ENCODE measurements around the gene VAT1L. TPM values are rescaled to one million over a fixed set of nuclear protein-coding genes. Genes with fewer than 3 reads are reported as not detected.

VAT1L gene
- total RNA-seq, 2 donors from 2014 or later, result not detected

GRCh38 chr16:77912617-77913016 lies 124.3 kb downstream of the VAT1L start:
- no peak for ATAC-seq
- no peaks in the 10 kb centered on the region for H3K36me3 Mint-ChIP-seq
- no peak for DNase-seq (ENCODE audit: low spot score in 2 of 2)
- H3K27ac Mint-ChIP-seq, result no peak overlapping the region
- peaks cover 0 to 3% of the 10 kb centered on the region in 2 donors for H3K9me3 Mint-ChIP-seq

- ATAC-seq (no peak), DNase-seq (ENCODE audit: low spot score in 2 of 2) (no peak)
- Mint-ChIP-seq H3K27ac (no peak overlapping the region), H3K36me3 (no peaks in the 10 kb centered on the region), H3K9me3 (peaks cover 0 to 3% of the 10 kb centered on the region in 2 donors)
These were observed 125.4 kb downstream of the VAT1L start for GRCh38 chr16:77913738-77914253.

DNA sequence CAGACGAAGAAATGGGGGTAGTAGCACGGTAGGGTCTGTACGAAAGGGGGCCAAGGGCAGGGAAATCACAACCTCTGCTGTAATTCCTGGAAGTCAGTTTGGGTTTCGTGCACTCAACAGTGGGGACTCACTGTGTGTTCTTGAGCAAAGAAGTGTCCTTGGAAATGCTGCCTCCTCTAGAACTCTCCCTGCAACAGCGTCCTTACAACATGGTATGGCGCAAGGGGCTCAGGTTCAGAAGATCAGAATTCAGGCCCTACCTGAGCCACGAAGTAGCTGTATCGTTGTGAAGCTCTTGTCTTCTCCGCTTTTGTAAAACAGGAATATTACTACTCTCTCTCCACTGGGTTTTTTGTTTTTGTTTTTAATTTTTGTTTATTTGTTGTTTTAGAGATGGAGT lies 127.7 kb downstream of the VAT1L start:
- ATAC-seq (no peak), DNase-seq (ENCODE audit: low spot score in 2 of 2) (no peak)
- no peaks in the 10 kb centered on the region for H3K36me3 Mint-ChIP-seq
- no peak overlapping the region for H3K27ac Mint-ChIP-seq
- peaks cover 0 to 3% of the 10 kb centered on the region in 2 donors for H3K9me3 Mint-ChIP-seq

DNA sequence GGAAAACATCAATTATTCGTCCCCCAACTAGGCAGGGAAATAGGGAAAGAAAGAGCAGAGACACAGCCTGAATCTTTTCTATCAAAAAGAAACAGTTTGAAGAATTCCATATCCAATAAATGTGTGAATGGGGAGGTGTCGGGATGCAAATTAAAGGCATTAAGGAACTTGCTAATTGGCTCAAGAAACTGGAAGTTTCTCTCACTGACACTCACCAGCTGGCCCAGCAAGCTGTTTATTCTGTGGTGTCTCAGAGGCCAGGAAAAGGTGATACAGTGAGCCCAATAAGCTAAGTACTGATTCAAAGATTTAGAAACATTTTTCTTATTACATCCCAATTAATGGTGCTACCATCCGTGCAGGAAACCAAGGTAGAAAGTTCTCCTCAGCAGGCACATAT lies 129.6 kb downstream of the VAT1L start:
- ATAC-seq (no peak), DNase-seq (ENCODE audit: low spot score in 2 of 2) (no peak)
- H3K36me3 Mint-ChIP-seq, result no peaks in the 10 kb centered on the region
- H3K27ac Mint-ChIP-seq, result no peak overlapping the region
- no peaks in the 10 kb centered on the region for H3K9me3 Mint-ChIP-seq

DNA sequence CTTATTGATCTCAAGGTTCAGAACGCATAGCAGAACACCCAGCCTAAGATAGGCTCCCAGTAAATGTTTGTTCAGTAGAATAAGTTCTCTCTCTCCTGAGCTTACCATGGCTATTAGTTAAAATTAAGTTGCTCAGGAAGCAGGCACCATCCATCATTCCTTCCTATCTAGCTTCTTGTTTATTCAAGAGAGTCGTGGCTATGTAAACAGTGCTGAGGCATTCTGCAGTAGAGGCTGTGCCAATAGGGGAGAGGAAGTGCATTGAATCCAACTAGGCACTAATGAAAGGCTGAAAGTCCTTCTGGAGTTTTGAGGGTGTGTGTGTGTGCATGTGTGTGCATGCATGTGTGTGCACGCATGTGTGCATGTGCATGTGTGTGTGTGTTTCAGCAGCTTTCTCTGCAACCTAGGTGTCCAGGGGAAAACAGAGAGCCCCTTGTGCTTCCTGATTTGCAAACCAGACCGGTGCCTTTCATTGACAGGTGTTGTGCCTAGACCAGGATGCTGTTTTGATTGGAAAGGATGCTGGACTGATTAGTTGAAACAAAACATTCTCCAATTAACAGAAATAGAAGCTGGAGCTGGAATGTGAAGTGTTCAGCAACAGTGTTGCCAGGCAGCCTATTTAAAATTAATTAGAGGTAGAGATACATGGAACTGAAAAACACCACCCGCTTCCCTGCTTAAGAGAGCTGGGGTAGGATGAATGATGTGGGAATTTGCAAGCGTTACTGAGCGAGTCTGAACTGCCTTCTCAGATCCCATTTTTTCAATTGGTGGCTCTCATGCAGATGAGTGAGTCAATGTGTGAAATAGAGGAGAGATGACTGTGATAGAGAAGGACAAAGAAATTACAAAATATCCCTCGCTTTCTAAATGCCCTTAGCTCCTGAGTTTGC lies 130.7 kb downstream of the VAT1L start:
- no peaks in the 10 kb centered on the region for H3K36me3 Mint-ChIP-seq
- no peaks in the 10 kb centered on the region for H3K9me3 Mint-ChIP-seq
- ATAC-seq, result no peak

DNA sequence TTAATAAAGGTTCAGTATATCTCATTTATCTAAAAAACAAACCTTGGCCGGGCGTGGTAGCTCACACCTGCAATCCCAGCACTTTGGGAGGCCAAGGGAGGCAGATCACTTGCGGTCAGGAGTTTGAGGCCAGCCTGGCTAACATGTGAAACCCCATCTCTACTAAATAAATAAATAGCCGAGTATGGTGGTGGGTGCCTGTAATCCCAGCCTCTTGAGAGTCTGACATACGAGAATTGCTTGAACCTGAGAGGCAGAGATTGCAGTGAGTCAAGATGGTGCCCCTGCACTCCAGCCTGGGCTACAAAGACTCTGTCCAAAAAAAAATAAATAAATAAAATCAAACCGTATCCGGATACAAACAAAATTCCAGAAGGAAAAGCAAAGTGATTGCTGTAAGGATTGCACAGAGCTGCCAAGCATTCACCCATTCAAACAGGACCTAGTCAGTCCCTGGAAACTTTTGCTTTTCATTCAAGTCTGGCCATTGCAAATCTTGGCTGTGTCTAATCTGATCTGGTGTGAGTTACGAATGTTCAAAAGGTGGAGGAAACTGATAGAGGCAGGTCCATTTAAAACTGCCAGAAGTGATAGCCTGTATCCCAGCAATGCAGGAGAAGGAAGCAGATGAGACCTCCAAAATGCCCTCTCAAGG lies 131.5 kb downstream of the VAT1L start:
- DNase-seq (ENCODE audit: low spot score in 2 of 2), result no peak
- Mint-ChIP-seq H3K36me3 (no peaks in the 10 kb centered on the region), H3K9me3 (no peaks in the 10 kb centered on the region), H3K27ac (no peak overlapping the region)
- ATAC-seq, result no peak

More for the DNA sequence above, 130.7 kb downstream of the VAT1L start:
- no peak for DNase-seq (ENCODE audit: low spot score in 2 of 2)
- no peak overlapping the region for H3K27ac Mint-ChIP-seq

GRCh38 chr16:77920984-77921383 lies 132.6 kb downstream of the VAT1L start:
- ATAC-seq (no peak), DNase-seq (ENCODE audit: low spot score in 2 of 2) (no peak)
- Mint-ChIP-seq H3K36me3 (no peaks in the 10 kb centered on the region), H3K9me3 (no peaks in the 10 kb centered on the region), H3K27ac (no peak overlapping the region)

- H3K36me3 Mint-ChIP-seq, result no peaks in the 10 kb centered on the region
- ATAC-seq (no peak), DNase-seq (ENCODE audit: low spot score in 2 of 2) (no peak)
- H3K27ac Mint-ChIP-seq, result no peak overlapping the region
- H3K9me3 Mint-ChIP-seq, result no peaks in the 10 kb centered on the region
These were observed 133.9 kb downstream of the VAT1L start for GRCh38 chr16:77922228-77922754.

GRCh38 chr16:77925531-77925930 lies 137.2 kb downstream of the VAT1L start:
- ATAC-seq (no peak), DNase-seq (ENCODE audit: low spot score in 2 of 2) (no peak)
- Mint-ChIP-seq H3K9me3 (no peaks in the 10 kb centered on the region), H3K36me3 (no peaks in the 10 kb centered on the region), H3K27ac (no peak overlapping the region)

- ATAC-seq (no peak), DNase-seq (ENCODE audit: low spot score in 2 of 2) (no peak)
- no peaks in the 10 kb centered on the region for H3K36me3 Mint-ChIP-seq
- no peak overlapping the region for H3K27ac Mint-ChIP-seq
- no peaks in the 10 kb centered on the region for H3K9me3 Mint-ChIP-seq
These were observed 139.7 kb downstream of the VAT1L start for GRCh38 chr16:77928096-77928495.

DNA sequence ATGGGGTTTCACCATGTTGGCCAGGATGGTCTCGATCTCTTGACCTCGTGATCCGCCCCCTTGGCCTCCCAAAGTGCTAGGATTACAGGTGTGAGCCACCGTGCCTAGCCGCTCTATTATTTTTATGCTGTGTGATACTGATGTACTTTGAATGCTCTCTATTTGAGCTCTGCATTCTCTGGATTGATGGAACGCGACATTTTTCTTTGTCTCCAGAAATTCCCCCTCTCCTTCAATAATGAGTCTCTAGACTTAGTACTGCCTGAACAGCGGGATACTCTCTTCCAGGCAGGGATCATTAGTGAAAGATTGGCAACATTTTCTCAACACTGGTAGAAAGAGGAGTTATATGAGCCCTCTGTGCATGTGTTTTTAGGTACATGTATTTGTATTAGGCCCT lies 140.6 kb downstream of the VAT1L start:
- Mint-ChIP-seq H3K36me3 (no peaks in the 10 kb centered on the region), H3K9me3 (no peaks in the 10 kb centered on the region), H3K27ac (no peak overlapping the region)
- DNase-seq (ENCODE audit: low spot score in 2 of 2) (no peak), ATAC-seq (no peak)

- H3K27ac Mint-ChIP-seq, result no peak overlapping the region
- no peak for ATAC-seq
These were observed 142.7 kb downstream of the VAT1L start for GRCh38 chr16:77931058-77931457.

DNA sequence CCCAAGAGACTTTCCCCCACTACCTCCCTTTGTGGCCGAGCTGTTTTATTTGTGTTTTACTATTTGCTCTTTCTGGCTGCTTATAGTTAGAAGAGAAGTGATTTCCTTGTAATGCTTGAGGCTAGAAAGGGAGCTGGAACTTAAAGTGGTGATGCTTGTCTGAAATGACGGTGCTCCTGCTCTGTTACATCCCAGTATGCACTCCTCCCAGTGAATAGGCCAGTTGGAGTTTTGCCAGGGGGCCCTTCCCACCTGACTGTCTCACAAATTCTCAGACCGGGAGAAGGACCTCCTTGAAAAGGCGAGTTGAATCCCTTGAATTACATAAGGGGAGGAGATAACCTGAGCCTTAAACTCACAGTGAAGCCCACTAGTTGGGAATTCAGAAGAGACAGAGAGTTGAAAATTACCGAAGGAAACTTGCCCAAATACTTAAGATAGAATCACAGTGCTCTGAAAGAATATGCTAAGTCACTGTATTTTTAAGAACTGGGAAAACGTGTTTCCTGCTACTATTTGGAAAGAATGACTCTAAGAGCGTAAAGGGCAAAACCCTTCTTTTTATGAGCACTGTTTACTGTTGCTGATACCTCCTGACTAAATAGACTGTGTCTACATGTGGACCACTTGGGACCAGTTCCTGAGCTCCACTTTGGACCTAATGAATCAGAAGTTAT lies 149.2 kb downstream of the VAT1L start:
- no peak overlapping the region for H3K27ac Mint-ChIP-seq
- DNase-seq (ENCODE audit: low spot score in 2 of 2) (no peak), ATAC-seq (no peak)
- H3K9me3 Mint-ChIP-seq, result peaks cover 8 to 11% of the 10 kb centered on the region in 2 donors
- H3K36me3 Mint-ChIP-seq, result peaks cover 0 to 4% of the 10 kb centered on the region in 2 donors

More at GRCh38 chr16:77931058-77931457, 142.7 kb downstream of the VAT1L start:
- no peaks in the 10 kb centered on the region for H3K36me3 Mint-ChIP-seq
- no peak for DNase-seq (ENCODE audit: low spot score in 2 of 2)
- H3K9me3 Mint-ChIP-seq, result no peaks in the 10 kb centered on the region

- no peak overlapping the region for H3K27ac Mint-ChIP-seq
- peaks cover 8 to 11% of the 10 kb centered on the region in 2 donors for H3K9me3 Mint-ChIP-seq
- DNase-seq (ENCODE audit: low spot score in 2 of 2), result no peak
- ATAC-seq, result no peak
- H3K36me3 Mint-ChIP-seq, result peaks cover 0 to 4% of the 10 kb centered on the region in 2 donors
These were observed 150.5 kb downstream of the VAT1L start for GRCh38 chr16:77938913-77939312.

DNA sequence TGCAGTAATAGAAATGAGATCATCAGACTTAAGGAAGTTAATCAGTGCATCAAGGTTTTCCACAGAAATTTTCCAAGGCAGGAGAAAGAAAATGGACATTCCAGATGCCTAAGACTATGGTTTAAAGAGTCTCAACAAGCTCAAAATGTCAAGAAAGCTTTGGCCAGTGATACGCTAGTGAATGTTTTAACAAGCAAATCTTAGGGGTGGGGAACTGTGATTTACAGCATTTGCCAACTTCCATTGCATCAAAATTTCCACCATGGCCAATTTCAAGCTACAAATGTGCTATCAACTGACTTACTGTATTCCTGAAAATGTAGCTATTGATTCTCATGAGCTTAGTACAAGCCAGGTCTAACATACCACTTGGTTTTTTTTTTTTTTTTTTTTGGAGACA lies 151.6 kb downstream of the VAT1L start:
- Mint-ChIP-seq H3K36me3 (peaks cover 0 to 4% of the 10 kb centered on the region in 2 donors), H3K27ac (no peak overlapping the region), H3K9me3 (peaks cover 8 to 11% of the 10 kb centered on the region in 2 donors)
- DNase-seq (ENCODE audit: low spot score in 2 of 2) (no peak), ATAC-seq (no peak)

GRCh38 chr16:77943801-77944200 lies 155.4 kb downstream of the VAT1L start:
- no peak overlapping the region for H3K27ac Mint-ChIP-seq
- DNase-seq (ENCODE audit: low spot score in 2 of 2) (no peak), ATAC-seq (no peak)
- peaks cover 0 to 4% of the 10 kb centered on the region in 2 donors for H3K36me3 Mint-ChIP-seq
- H3K9me3 Mint-ChIP-seq, result peaks cover 7 to 8% of the 10 kb centered on the region in 2 donors

- ATAC-seq (no peak), DNase-seq (ENCODE audit: low spot score in 2 of 2) (no peak)
- H3K36me3 Mint-ChIP-seq, result peaks cover 0 to 4% of the 10 kb centered on the region in 2 donors
- no peak overlapping the region for H3K27ac Mint-ChIP-seq
- H3K9me3 Mint-ChIP-seq, result peaks cover 7 to 8% of the 10 kb centered on the region in 2 donors
These were observed 156.3 kb downstream of the VAT1L start for GRCh38 chr16:77944631-77945030.
